NCI-H1417 (cell line): ENCODE results near the gene DPYD.

Source experiments
- DNase-seq, 3 experiments: peaks; one replicate each; lab custom pipeline; 2025; lab: John Stamatoyannopoulos, UW

Gene DPYD

DNA sequence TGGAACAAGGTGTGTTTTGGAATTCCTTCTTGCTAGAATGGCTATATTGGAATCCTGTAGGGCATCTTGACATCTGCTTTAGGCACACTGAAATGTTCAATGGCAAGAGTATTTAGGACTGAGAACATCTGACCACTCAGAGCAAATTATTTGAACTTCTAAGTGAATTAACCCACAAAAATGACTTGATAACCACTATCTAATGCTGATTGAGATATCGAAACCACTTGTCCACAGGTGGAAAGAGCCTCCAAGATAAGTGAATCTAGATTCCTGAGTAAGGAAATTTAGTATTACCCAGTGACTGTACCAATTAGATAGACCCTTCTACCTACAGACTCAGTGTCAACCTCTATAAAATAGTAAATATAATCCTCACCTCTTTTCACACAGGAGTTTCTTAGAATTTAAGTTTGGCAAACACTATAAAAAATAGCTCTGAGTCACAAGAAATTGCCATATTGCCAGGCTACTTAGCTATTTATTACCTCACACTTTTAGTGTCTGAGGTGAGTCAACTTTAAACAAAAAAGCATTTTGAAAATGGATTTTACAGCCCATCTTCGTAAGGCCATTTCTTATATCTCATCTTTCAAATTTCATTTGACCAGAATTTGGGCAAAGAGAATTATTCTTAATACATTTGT lies 777.5 kb downstream of the DPYD start:
- DNase-seq: no peak

DNA sequence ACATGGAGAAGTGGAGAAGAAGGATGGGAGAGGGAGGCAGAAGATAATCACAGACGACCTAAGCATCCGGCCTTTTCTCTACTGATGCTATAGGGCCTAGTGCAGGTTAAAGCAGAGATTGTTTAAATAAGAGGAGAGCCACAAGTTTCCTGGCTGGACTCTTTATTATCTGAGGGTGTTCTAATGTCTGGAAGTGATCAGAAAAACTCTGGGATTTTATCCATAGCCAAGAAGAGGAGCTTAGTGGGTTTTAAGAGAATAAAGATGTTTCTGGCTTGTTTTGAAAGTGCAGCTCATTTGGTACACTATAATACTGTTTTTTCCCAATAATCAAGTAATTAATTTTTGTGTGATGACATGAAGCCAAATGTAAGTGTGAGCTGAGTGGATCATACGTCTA lies 780.2 kb downstream of the DPYD start:
- no peak for DNase-seq

DNA sequence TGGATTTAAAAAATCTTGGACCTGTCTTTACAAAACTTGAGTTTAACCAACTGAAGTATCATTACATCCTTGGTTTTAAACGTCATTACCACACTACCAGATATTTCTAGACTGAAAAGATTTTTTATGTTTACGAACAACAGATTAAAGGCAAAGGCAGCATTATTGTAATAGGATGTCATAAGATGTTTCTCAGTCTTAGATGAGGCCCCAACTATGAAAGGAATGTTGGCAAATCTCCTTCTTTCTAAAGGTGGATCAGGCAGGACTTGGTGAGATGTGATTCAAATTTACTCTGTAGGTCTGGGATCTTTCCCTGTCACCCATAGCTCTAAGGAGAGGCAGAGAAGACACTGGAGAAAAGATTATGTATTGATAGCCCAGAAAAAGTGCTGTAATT lies 781.3 kb downstream of the DPYD start:
- no peak for DNase-seq

GRCh38 chr1:97138515-97139032 lies 782.3 kb downstream of the DPYD start:
- DNase-seq: no peak

- DNase-seq: peak; percentile 43 to 82 (median 68)
These were observed 782.8 kb downstream of the DPYD start for GRCh38 chr1:97137862-97138514.

DNA sequence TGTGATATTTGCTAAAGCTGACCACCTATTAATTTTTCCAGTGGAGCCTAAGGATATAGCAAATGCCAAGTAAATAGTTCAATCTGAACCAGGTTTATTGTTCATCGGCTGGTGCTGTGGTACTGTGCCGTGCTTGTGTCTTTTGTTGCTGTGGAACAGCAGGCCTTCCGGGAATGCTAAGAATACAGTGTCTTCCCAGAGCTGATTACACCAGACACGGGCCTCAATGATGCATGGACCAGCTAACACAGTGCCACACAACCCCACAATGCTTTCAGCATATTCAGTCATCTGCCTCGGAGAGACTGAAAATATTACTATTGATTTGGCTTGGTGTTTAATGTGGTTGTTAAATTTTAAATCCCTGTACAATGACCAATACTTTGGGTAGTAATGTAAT lies 783.8 kb downstream of the DPYD start:
- DNase-seq: no peak

DNA sequence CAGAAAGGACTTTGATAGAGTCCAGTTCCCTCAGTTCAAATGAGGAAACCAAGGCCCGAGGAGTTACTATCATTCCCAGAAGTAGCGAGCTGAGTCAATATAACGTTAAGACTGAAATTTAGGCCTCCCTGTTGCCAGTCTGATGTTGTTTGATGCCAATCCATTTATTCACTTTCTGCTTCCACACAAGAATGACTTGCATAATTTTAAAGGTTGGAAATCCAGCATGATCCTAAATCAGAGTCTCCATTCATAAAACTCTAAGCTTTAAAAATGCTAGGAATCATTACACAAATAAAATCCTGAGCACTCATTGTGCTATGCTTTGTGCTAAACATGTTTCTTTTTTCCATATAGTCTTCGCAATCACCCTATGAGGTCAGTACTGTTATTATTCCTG lies 784.9 kb downstream of the DPYD start:
- DNase-seq: no peak

GRCh38 chr1:97128426-97128825 lies 792.4 kb downstream of the DPYD start:
- no peak for DNase-seq

DNA sequence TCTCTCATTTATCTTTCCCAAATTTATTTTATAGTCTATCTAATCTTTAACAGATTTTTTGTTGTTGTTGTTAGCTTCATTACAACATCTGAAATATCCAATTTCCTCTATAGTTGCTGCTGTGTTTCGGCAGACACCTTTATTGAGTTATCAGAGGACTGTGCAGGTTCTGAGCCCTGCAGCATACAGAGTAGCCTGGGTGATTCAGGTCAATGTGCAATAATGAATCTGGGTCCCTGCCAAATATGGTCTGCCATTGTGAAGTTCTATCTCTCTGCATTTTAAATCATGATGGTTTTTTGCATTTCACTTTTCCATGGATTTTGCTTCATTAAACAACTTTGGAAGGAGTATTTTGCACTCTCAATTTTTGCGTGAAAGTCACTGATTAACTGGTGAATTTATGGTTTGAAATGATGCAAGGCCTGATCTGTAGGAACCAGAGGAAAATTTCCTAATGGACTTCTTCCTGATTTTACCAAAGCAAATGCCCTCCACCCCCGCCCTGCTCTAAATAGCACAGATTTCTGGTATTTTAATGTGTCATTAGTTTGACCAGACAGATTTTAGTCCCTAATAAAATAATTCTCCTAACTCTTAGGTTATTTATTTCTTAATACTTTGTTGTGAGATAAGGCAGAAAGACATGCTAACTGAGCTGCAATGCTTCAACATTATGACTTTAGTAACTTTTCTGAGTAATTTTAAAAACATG lies 797.0 kb downstream of the DPYD start:
- no peak for DNase-seq

DNA sequence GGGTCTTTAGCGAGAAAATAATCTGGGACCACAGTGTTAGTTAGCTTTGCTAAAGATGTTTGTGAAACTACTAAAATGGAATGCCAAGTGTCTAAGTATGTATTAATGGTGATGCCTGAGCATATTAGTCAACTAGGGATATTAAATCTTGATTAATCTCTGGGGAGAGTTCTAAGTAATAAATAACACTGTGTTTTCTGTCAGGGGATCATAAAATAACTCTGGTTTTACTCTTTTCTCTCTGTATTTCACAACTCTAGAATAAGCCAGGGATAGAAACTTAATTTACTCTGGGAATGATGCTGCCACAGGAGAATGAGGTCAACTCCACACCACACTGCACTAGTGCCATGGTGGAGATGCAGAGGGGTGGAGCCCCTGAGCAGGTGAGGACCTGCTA lies 800.0 kb downstream of the DPYD start:
- no peak for DNase-seq

- DNase-seq: peak in 2 of 3 experiments; percentile 1 to 46
These were observed 801.3 kb downstream of the DPYD start for GRCh38 chr1:97119260-97120158.

GRCh38 chr1:97114842-97115241 lies 806.0 kb downstream of the DPYD start:
- DNase-seq: no peak

- no peak for DNase-seq
These were observed 808.4 kb downstream of the DPYD start for GRCh38 chr1:97112442-97112841.

- no peak for DNase-seq
These were observed 812.7 kb downstream of the DPYD start for GRCh38 chr1:97108179-97108578.

DNA sequence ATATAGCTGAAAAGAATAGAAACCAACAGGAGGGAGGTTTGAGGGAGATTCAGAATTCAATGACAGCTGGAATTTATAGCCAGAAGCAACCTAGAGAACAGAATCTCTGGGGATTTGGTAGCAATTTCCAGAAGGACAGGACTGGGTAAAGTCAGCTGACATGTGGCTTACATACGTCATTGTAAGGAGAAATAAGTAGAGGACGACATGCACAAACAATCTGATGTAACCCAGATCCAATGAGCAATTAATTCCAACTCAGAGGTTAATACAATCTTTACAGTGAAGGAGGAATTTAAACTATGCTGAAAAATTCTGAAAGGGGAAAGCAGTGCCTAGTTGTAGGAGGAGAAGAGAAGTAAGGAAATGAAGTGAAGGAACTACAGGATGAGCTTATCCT lies 815.3 kb downstream of the DPYD start:
- no peak for DNase-seq

DNA sequence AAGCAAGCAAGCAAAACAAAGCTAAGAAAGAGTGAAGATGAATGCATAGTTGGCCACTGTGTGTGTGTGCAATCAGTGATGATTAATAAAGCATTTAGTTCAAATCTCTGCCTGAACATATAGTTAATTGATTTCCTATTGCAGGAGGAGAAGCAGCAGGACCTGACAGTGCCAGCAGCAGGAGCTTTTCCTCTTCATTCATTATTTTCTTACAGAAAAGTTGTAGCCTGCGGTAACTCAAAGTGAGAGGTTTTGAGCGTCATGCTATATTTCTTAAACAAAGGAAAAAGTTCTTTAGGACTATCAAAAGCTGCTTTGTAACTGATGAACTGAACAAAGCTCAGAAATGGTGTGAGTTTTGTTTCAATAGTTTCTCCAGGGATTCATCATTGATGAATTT lies 819.3 kb downstream of the DPYD start:
- no peak for DNase-seq

DNA sequence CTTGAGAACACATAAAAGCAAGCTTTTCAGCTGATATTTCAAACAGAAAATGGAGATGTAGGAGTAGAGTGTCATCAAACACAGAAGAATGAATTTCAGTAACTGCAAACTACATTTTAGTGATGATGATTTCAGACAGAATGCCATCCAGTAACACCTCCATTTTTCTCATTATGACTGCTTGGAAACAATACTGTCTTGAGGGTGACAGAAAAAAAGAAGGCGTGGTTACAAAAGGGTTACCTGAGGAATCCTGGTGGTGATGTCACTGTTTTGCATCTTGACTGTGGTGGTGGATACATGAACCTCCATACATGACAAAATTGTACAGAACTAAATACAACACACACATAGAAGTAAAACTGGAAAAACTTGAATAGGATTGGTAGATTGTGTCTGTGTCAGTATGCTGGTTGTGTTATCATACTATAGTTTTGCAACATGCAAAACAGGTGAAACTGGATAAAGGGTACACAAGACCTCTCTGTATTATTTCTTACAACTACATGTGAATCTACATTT lies 823.4 kb downstream of the DPYD start:
- no peak for DNase-seq

GRCh38 chr1:97095764-97096163 lies 825.1 kb downstream of the DPYD start:
- no peak for DNase-seq

DNA sequence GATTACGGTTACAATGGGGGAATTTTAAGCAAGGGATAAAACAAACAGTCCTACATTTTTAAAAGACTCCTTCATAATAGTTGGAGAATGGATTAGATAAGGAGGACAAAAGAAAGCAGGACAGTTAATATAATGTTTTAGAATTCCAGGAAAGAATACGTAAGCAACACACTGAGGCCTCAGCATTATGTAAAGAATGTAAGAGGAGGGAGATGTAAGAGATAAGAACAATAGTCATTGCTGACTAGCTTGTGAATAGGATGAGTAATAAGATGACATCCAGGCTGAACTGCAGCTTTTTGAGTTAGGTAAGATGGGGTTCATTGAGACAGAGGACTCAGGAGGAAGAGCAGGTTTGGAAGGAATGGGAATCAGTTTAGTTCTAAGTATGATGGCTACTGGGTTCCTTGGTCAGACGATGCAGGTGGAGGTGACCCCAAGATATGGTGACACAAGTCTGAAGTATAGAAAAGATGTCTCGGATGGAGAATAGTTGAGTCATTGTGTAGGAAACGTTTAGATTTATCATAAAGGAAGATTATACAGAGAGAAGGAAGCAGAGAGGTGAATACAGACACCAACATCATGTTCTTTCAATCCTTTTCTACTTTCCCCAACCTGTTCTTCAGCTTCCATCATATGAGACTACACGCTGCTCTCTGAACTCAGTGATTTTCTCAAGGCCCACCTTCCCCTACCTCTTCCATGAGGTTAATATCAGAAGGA lies 826.4 kb downstream of the DPYD start:
- DNase-seq: no peak

DNA sequence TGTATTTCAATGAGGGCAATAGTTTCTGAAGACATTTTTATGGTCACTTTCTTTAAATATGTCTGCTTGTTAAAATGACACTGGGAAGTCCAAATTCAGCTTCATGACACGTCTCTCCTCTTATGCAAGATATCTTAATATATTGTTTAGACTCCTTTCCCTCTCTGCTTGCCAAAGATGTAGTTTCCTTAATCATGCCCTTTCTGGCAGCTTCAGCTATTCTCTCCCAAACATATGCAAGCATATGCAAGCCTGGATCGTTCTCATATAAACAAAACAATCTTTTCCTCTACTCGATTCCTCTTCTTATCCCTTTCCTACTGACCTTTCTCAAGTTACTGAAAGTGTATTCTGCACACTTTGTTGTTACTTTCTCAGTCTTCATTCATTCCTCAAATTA lies 827.1 kb downstream of the DPYD start:
- no peak for DNase-seq

DNA sequence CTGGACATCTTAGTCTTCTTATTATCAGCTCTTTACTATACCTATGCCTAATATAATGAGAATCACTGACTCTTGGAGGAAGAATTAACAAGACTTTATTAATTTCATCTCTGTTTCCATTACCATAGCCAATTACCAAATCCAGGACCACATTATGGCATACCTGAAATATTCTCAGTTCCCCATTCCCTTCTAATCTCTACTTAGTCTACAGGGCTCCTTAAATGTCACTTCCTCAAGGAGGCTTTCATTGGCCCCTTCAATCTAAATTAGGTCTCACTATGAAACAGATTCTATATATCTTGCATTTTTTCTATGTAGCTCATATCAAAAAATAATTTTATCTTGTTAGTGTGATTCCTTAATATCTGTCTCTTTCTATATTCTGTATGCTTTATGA lies 828.0 kb downstream of the DPYD start:
- DNase-seq: no peak
